Measurements from ENCODE around the gene PRR7. TPM values are rescaled to one million over a fixed set of nuclear protein-coding genes. Genes with fewer than 3 reads are reported as not detected.

The PRR7 gene
- total RNA-seq, 1 donor from 2014 or later = 2.1 TPM

DNA sequence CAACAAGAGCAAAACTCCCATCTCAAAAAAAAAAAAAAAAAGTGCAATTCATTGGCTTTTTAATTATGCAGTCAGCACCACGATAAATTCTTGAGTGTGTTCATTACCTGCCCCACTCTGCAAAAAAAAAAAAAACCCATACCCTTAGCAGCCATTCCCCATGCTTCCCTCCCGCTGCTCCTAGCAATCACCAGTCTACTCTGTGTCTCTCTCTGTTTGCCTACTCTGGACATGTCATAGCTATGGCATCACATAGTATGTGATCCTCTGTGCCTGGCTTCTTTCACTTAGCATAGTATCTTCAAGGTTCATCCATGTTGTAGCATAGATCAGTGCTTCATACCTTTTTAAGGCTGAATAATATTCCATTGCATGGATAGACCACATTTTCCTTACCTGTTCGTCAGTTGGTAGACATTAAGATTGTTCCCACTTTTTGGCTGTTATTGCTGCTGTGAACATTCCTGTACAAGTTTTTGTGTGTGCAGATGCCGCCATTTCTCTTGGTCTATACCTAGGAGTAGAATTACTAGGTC lies 7.0 kb upstream of the PRR7 start:
- Histone ChIP-seq H3K27me3 (no peaks in the 10 kb centered on the region), H3K4me3 (no peak overlapping the region), H3K9me3 (no peaks in the 10 kb centered on the region), H3K4me1 (no peaks in the 10 kb centered on the region), H3K36me3 (peaks cover 57% of the 10 kb centered on the region), H3K27ac (no peak overlapping the region)
- intact Hi-C loops (cut with DNase I) = no loop called here
- no peak for DNase-seq
- no peak for ATAC-seq
- TF ChIP-seq, protein P1, sequence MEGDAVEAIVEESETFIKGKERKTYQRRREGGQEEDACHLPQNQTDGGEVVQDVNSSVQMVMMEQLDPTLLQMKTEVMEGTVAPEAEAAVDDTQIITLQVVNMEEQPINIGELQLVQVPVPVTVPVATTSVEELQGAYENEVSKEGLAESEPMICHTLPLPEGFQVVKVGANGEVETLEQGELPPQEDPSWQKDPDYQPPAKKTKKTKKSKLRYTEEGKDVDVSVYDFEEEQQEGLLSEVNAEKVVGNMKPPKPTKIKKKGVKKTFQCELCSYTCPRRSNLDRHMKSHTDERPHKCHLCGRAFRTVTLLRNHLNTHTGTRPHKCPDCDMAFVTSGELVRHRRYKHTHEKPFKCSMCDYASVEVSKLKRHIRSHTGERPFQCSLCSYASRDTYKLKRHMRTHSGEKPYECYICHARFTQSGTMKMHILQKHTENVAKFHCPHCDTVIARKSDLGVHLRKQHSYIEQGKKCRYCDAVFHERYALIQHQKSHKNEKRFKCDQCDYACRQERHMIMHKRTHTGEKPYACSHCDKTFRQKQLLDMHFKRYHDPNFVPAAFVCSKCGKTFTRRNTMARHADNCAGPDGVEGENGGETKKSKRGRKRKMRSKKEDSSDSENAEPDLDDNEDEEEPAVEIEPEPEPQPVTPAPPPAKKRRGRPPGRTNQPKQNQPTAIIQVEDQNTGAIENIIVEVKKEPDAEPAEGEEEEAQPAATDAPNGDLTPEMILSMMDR (IDR thresholded peaks at IDR 0.05) = no peak

GRCh38 chr5:177440211-177440989 lies 6.2 kb upstream of the PRR7 start:
- TF ChIP-seq, protein P1 (IDR thresholded peaks at IDR 0.05) = no peak
- Histone ChIP-seq H3K27me3 (no peaks in the 10 kb centered on the region), H3K9me3 (no peaks in the 10 kb centered on the region), H3K4me3 (no peak overlapping the region), H3K27ac (no peak overlapping the region), H3K4me1 (no peaks in the 10 kb centered on the region), H3K36me3 (peaks cover 48% of the 10 kb centered on the region)
- DNase-seq (peak; percentile 61), ATAC-seq (no peak)
- intact Hi-C loops (cut with DNase I) = no loop called here

GRCh38 chr5:177440990-177441780 lies 5.4 kb upstream of the PRR7 start:
- no peaks in the 10 kb centered on the region for H3K27me3 ChIP-seq
- no peak overlapping the region for H3K27ac ChIP-seq
- TF ChIP-seq, protein P1 (IDR thresholded peaks at IDR 0.05) = no peak
- H3K9me3 ChIP-seq = no peaks in the 10 kb centered on the region
- H3K36me3 ChIP-seq = peaks cover 41% of the 10 kb centered on the region
- H3K4me1 ChIP-seq = peaks cover 7% of the 10 kb centered on the region
- H3K4me3 ChIP-seq = no peak overlapping the region
- ATAC-seq (no peak), DNase-seq (no peak)
- intact Hi-C loops (cut with DNase I) = no loop called here

DNA sequence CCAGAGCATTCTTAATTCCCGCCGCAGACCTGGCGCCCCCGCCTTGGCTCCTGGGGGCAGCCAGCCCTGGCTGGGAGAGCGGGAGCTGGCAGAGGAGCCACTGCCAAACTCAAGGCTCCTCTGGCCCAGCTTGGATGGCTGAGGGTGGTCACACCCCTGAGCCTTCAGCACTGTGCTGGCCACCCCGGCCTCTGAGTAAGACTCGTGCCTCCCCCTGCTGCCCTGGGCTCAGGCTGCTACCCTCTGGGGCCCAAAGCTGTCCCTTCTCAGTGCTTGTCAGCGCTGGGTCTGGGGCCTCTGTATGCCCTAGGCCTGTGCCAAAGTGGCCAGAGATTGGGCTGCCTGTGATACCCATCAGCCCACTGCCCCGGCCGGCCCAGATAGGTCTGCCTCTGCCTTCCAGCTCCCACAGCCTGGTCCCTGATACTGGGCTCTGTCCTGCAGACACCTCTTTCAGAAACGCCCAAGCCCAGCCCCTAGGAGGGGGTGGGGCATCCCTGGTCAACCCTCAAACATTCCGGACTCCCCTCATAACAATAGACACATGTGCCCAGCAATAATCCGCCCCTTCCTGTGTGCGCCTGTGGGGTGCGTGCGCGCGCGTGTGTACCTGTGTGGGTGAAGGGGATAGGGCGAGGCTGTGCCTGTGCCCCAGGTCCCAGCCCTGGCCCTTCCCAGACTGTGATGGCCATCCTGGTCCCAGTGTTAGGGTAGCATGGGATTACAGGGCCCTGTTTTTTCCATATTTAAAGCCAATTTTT lies 4.4 kb upstream of the PRR7 start:
- peaks cover 34% of the 10 kb centered on the region for H3K36me3 ChIP-seq
- TF ChIP-seq, protein P1 (IDR thresholded peaks at IDR 0.05) = no peak
- no peak overlapping the region for H3K27ac ChIP-seq
- no peaks in the 10 kb centered on the region for H3K9me3 ChIP-seq
- ATAC-seq (no peak), DNase-seq (peak; percentile 57)
- peaks cover 13% of the 10 kb centered on the region for H3K4me1 ChIP-seq
- no peaks in the 10 kb centered on the region for H3K27me3 ChIP-seq
- H3K4me3 ChIP-seq = no peak overlapping the region
- intact Hi-C loops (cut with DNase I) = no loop called here

- intact Hi-C loops (cut with DNase I) = no loop called here
- peak; percentile 61 for DNase-seq
These were observed 3.2 kb upstream of the PRR7 start for GRCh38 chr5:177443144-177443983.

More at GRCh38 chr5:177443144-177443983, 3.2 kb upstream of the PRR7 start:
- Histone ChIP-seq H3K27ac (no peak overlapping the region), H3K36me3 (peaks cover 28% of the 10 kb centered on the region), H3K4me3 (no peak overlapping the region), H3K4me1 (peaks cover 22% of the 10 kb centered on the region), H3K27me3 (peaks cover 8% of the 10 kb centered on the region), H3K9me3 (no peaks in the 10 kb centered on the region)
- ATAC-seq = no peak
- TF ChIP-seq, protein P1 (IDR thresholded peaks at IDR 0.05) = no peak

All from upper lobe of right lung (tissue), 1 donor.